HepG2 (cell line): ENCODE results near the gene ASB16. TPM values are rescaled to one million over a fixed set of nuclear protein-coding genes. Genes with fewer than 3 reads are reported as not detected.
A peak's percentile ranks its signal among the peaks of the same experiment; 100 is the strongest.

ENCODE experiments used
- ATAC-seq: fragments of 200-7000 bp; cut with Tn5 transposase; 3 replicates; pipeline ENCODE4 v1.9.1; 2020; ENCODE audit warnings: mild to moderate bottlenecking, moderate library complexity
- BruUV-seq: library from RNA; stranded (reverse); fragments of 400-500 nt; replicated peaks from 2 replicates; lab custom pipeline; 2021; lab: Mats Ljungman, UMichigan
- CTCF ChIA-PET: fragments of 300-600 bp; formaldehyde crosslinking; extraction: SDS; loops from one replicate; lab custom pipeline; 2021; ENCODE audit warnings: low total read pairs, inconsistent platforms, low intra/inter-chr PET ratio; lab: Yijun Ruan, JAX
- POLR2A ChIA-PET: fragments of 350-600 bp; sonication (Branson Sonifier 250); formaldehyde crosslinking; loops from one replicate; lab custom pipeline; 2020; ENCODE audit warnings: antibody characterized with exemption, inconsistent platforms; lab: Yijun Ruan, JAX
- DNase-seq: peaks from one replicate; pipeline ENCODE4 v3.0.0-alpha.2; 2015; ENCODE audit warnings: low spot score
- FAIRE-seq: peaks from 3 replicates; lab custom pipeline; 2011; peaks lifted over from hg19 to GRCh38; lab: Jason Lieb, UNC
- H2AFZ ChIP-seq: one replicate; pipeline ENCODE4 v1.6.1; 2011; ENCODE audit warnings: low read length, inconsistent platforms
- H3K27ac ChIP-seq: fragments of 300-600 bp; 3 replicates; pipeline ENCODE4 v1.8.0; 2011; ENCODE audit warnings: mixed run types, mild to moderate bottlenecking, mixed read lengths, low read length, inconsistent platforms; ENCODE audit not compliant: insufficient read depth; ENCODE audit errors: extremely low read length
- H3K27me3 ChIP-seq, 2 experiments: fragments of 200-600 bp in 1 of 2; 2 replicates in 1 of 2; 3 replicates in 1 of 2; pipeline versions ENCODE4 v1.6.0 to v1.8.0; 2011; ENCODE audit warnings: low read length in 2 of 2, mild to moderate bottlenecking in 2 of 2, moderate library complexity in 2 of 2, inconsistent platforms in 1 of 2; ENCODE audit not compliant: insufficient read depth in 2 of 2, control insufficient read depth in 1 of 2
- H3K36me3 ChIP-seq, 2 experiments: fragments of 200-600 bp in 1 of 2; replicated peaks in 1 of 2; 2 replicates in 1 of 2; 3 replicates in 1 of 2; pipeline versions ENCODE4 v1.5.1 to v1.8.0; 2011; ENCODE audit warnings: low read length in 2 of 2, inconsistent platforms in 1 of 2; ENCODE audit not compliant: insufficient read depth in 2 of 2, control insufficient read depth in 1 of 2
- H3K4me1 ChIP-seq: 2 replicates; pipeline ENCODE4 v1.5.1; 2012; ENCODE audit warnings: low read length, inconsistent platforms; ENCODE audit not compliant: insufficient read depth
- H3K4me2 ChIP-seq: 2 replicates; pipeline ENCODE4 v1.6.0; 2011; ENCODE audit warnings: low read depth, low read length, inconsistent platforms
- H3K4me3 ChIP-seq, 3 experiments: fragments of 200-600 bp in 1 of 3; sonication (generic), shearing (Covaris generic) in 1 of 3; replicated peaks in 1 of 3; 2 replicates each; pipeline ENCODE4 v1.5.1; 2011 to 2016; ENCODE audit warnings: low read length in 3 of 3, inconsistent platforms in 2 of 3, low read depth in 2 of 3, mild to moderate bottlenecking in 2 of 3, control low read depth in 1 of 3, mixed read lengths in 1 of 3; ENCODE audit not compliant: insufficient read depth in 1 of 3
- H3K79me2 ChIP-seq: one replicate; pipeline ENCODE4 v1.6.1; 2011; ENCODE audit warnings: low read length, inconsistent platforms; ENCODE audit not compliant: insufficient read depth
- H3K9ac ChIP-seq: 2 replicates; pipeline ENCODE4 v1.6.0; 2011; ENCODE audit warnings: mild to moderate bottlenecking, low read depth, low read length, inconsistent platforms; ENCODE audit not compliant: insufficient read depth
- H3K9me3 ChIP-seq: 2 replicates; pipeline ENCODE4 v1.5.1; 2012; ENCODE audit warnings: mild to moderate bottlenecking, low read length
- H4K20me1 ChIP-seq: 2 replicates; pipeline ENCODE4 v1.6.0; 2011; ENCODE audit warnings: inconsistent platforms, mild to moderate bottlenecking, low read length, moderate library complexity; ENCODE audit not compliant: insufficient read depth
- ARNT ChIP-seq: fragments of 450-650 bp; IDR thresholded peaks from 2 replicates; pipeline ENCODE4 v1.6.1; 2017
- DPF2 ChIP-seq: sonication (generic); formaldehyde crosslinking; IDR thresholded peaks from 2 replicates; pipeline ENCODE4 v1.4.0; 2020; ENCODE audit warnings: mild to moderate bottlenecking, low read depth, missing genetic modification reagents, borderline replicate concordance
- HNRNPL ChIP-seq: fragments of 200-400 bp; formaldehyde crosslinking; IDR thresholded peaks from 2 replicates; pipeline ENCODE4 v1.6.1; 2017; ENCODE audit warnings: mild to moderate bottlenecking, low read depth, low read length
- NCOA1 ChIP-seq: sonication (generic); formaldehyde crosslinking; IDR thresholded peaks from 2 replicates; pipeline ENCODE4 v1.9.0; 2021; ENCODE audit warnings: missing genetic modification reagents
- PHB2 ChIP-seq: fragments of 450-650 bp; IDR thresholded peaks from 2 replicates; pipeline ENCODE4 v1.6.1; 2018; ENCODE audit not compliant: partially characterized antibody
- POLR2G ChIP-seq: fragments of 200-400 bp; formaldehyde crosslinking; IDR thresholded peaks from 2 replicates; pipeline ENCODE4 v1.6.1; 2018; ENCODE audit warnings: mild to moderate bottlenecking, low read depth, low read length, moderate library complexity
- SNAPC5 ChIP-seq: sonication (generic); formaldehyde crosslinking; IDR thresholded peaks from 2 replicates; pipeline ENCODE4 v1.8.1; 2023; ENCODE audit warnings: mild to moderate bottlenecking, missing genetic modification reagents, borderline replicate concordance
- SUZ12 ChIP-seq: fragments of 150-350 bp; IDR thresholded peaks from 2 replicates; pipeline ENCODE4 v1.6.1; 2014; ENCODE audit warnings: low read depth, low read length
- THAP8 ChIP-seq: sonication (generic); formaldehyde crosslinking; IDR thresholded peaks from 2 replicates; pipeline ENCODE4 v1.5.1; 2020; ENCODE audit warnings: missing genetic modification reagents, mild to moderate bottlenecking, borderline replicate concordance
- ZBTB26 ChIP-seq: IDR thresholded peaks from 2 replicates; pipeline ENCODE4 v1.6.1; 2016; ENCODE audit warnings: missing compliant biosample characterization, missing genetic modification reagents, borderline replicate concordance
- ZFYVE20 ChIP-seq: sonication (generic); formaldehyde crosslinking; IDR thresholded peaks from 2 replicates; pipeline ENCODE4 v1.8.0; 2023; ENCODE audit warnings: low read depth, mild to moderate bottlenecking, moderate library complexity, missing genetic modification reagents, borderline replicate concordance
- ZNF143 ChIP-seq: sonication (generic); formaldehyde crosslinking; IDR thresholded peaks from 2 replicates; pipeline ENCODE4 v1.4.0; 2020; ENCODE audit warnings: missing genetic modification reagents
- ZNF280B ChIP-seq: sonication (generic); formaldehyde crosslinking; IDR thresholded peaks from 2 replicates; pipeline ENCODE4 v1.5.0; 2020; ENCODE audit warnings: missing genetic modification reagents, mild to moderate bottlenecking, borderline replicate concordance
- ZNF362 ChIP-seq: sonication (generic); formaldehyde crosslinking; IDR thresholded peaks from 2 replicates; pipeline ENCODE4 v1.4.0; 2020; ENCODE audit warnings: missing genetic modification reagents, mild to moderate bottlenecking, borderline replicate concordance
- ZNF441 ChIP-seq: sonication (generic); formaldehyde crosslinking; IDR thresholded peaks from 2 replicates; pipeline ENCODE4 v1.7.0; 2021; ENCODE audit warnings: missing genetic modification reagents, borderline replicate concordance
- ZNF510 ChIP-seq: sonication (generic); formaldehyde crosslinking; IDR thresholded peaks from 2 replicates; pipeline ENCODE4 v1.4.0; 2020; ENCODE audit warnings: low read depth, mild to moderate bottlenecking, missing genetic modification reagents
- ZNF75D ChIP-seq: sonication (generic); formaldehyde crosslinking; IDR thresholded peaks from 2 replicates; pipeline ENCODE4 v1.8.1; 2023; ENCODE audit warnings: missing genetic modification reagents, mild to moderate bottlenecking, borderline replicate concordance
- ZSCAN29 ChIP-seq: sonication (generic); formaldehyde crosslinking; conservative IDR thresholded peaks from 2 replicates; pipeline ENCODE4 v1.4.0; 2020; ENCODE audit warnings: mild to moderate bottlenecking, missing genetic modification reagents
- WGBS: methylation state at CpG from one replicate; pipeline ENCODE4 v1.1.6; 2017; ENCODE audit warnings: low lambda C conversion rate; 5-methylcytosine and 5-hydroxymethylcytosine counted together
- in situ Hi-C: cut with HindIII; loops from 2 replicates; pipeline ENCODE4 v1.10.0; 2017; ENCODE audit warnings: low pct_unique_long_range_greater_than_20kb; ENCODE audit not compliant: extremely low pct_ligation_motif_present
- intact Hi-C: fragments of 100-400 bp; cut with micrococcal nuclease; formaldehyde crosslinking; loops from one replicate; pipeline ENCODE4 v1.10.0; 2022; ENCODE audit not compliant: unreplicated experiment
- polyA plus RNA-seq, 8 experiments: library from polyadenylated mRNA; depleted of rRNA in 3 of 8; stranded (reverse) in 7 of 8; unstranded in 1 of 8; fragments of >200 nt; fragmentation: Illumina TruSeq in 4 of 8; extraction: Trizol in 4 of 8; gene quantifications; 2 replicates each; pipeline versions ENCODE4 v1.2.1 to v1.2.3, GENCODE V29; 2011 to 2016; ENCODE audit warnings: low read depth in 4 of 8, missing spikeins in 1 of 8, mixed read lengths in 1 of 8; ENCODE audit not compliant: insufficient read depth in 1 of 8
- total RNA-seq, 5 experiments: library from RNA; depleted of rRNA; stranded (reverse); fragments of >200 nt; fragmentation: Illumina TruSeq; extraction: Trizol; gene quantifications; 2 replicates each; pipeline ENCODE4 v1.2.3, GENCODE V29; 2016; ENCODE audit warnings: low read depth in 1 of 5

ASB16 gene
- total and polyA plus RNA-seq, 2 of the 13 experiments (the other 11 are each of a cell fraction or from before 2014, with no cell fraction given) = 0.07 TPM; not detected in 1

GRCh38 chr17:44123356-44124117 is 47.0 kb upstream of the ASB16 start, which contains the start of gene HDAC5:
HDAC5 (minus strand) TSS chr17:44123641; CDS start chr17:44117515, 6,126 bp downstream.
- Histone ChIP-seq H3K4me1 (peaks cover 52% of the 10 kb centered on the region), H3K36me3 (no peaks in the 10 kb centered on the region), H3K9ac (peak within 1 kb of the TSS; percentile 90), H3K27ac (peak within 1 kb of the TSS; percentile 81), H3K4me2 (peak within 1 kb of the TSS; percentile 88), H3K27me3 (peaks cover 2 to 11% of the 10 kb centered on the region in 2 experiments; a peak in 2 of 5 replicates), H3K9me3 (no peaks in the 10 kb centered on the region), H4K20me1 (peaks cover 29% of the 10 kb centered on the region; the same call in 1 of the 2 replicates), H3K79me2 (peaks cover 3% of the 10 kb centered on the region), H2AFZ (peak within 1 kb of the TSS; percentile 45), H3K4me3 (peak within 1 kb of the TSS; percentile 80 to 97 (median 84))
- BruUV-seq = no TSS peak
- CTCF ChIA-PET = interaction anchor here (1.1 to 2.5 kb wide), 5 partner anchors 8 to 39 kb away, joined by 3 to 21 read pairs (median 4); partner anchors contain the start of gene HROB
- ATAC-seq = peak; percentile 81
- 1% methylated on average over 56 of the region's 78 CpGs for WGBS
- intact Hi-C loops (loop anchor here (1.0 to 5.0 kb wide), 3 partner anchors 13 to 44 kb away; partner anchors contain the start of gene HROB), in situ Hi-C loops (loop anchor here (5.0 kb wide), 1 partner anchor 41 kb away; no protein-coding TSS in a partner anchor)
- DNase-seq = peak; percentile 86
- POLR2A ChIA-PET = interaction anchor here (0.5 to 4.1 kb wide), 23 partner anchors 8 to 222 kb away, joined by 3 to 83 read pairs (median 8); partner anchors contain the start of genes ATXN7L3, G6PC3, TMEM101 and TMUB2
- FAIRE-seq = peak; percentile 64
- TF ChIP-seq ZNF143 (no peak), ZBTB26 (CRISPR knock-in tag) (peak; percentile 67; the same call in 1 of the 2 replicates), PHB2 (no peak), ZNF441 (CRISPR knock-in tag) (peak; percentile 11; the same call in 1 of the 2 replicates), NCOA1 (CRISPR knock-in tag) (no peak), SUZ12 (no peak), THAP8 (CRISPR knock-in tag) (no peak), ZNF280B (CRISPR knock-in tag) (peak; percentile 85), ARNT (no peak), HNRNPL (0 out of 2 replicates have a peak, but pooled peaks have one; percentile 47), DPF2 (CRISPR knock-in tag) (peak; percentile 45; the same call in 1 of the 2 replicates), POLR2G (peak; percentile 75), ZFYVE20 (CRISPR knock-in tag) (no peak), ZSCAN29 (peak; percentile 62; the same call in 1 of the 2 replicates), SNAPC5 (CRISPR knock-in tag) (no peak), ZNF510 (peak; percentile 69; the same call in 1 of the 2 replicates), ZNF362 (CRISPR knock-in tag) (peak; percentile 83), ZNF75D (no peak)
